B cell (primary cell): Measurements from ENCODE around the gene TEAD1. TPM values are rescaled to one million over a fixed set of nuclear protein-coding genes. Genes with fewer than 3 reads are reported as not detected.

Experiments used
- ATAC-seq: fragments of 200-7000 bp; cut with Tn5 transposase; one replicate; pipeline ENCODE4 v1.10.0; 2021; ENCODE audit warnings: low read depth, mild to moderate bottlenecking, moderate number of reproducible peaks, moderate library complexity
- CTCF ChIA-PET: fragments of 350-600 bp; sonication (Branson Sonifier 250); formaldehyde crosslinking; loops from one replicate; lab custom pipeline; 2021; ENCODE audit warnings: antibody characterized with exemption, inconsistent platforms; lab: Charles Lee
- POLR2A ChIA-PET: fragments of 350-600 bp; sonication (Branson Sonifier 250); formaldehyde crosslinking; loops from one replicate; lab custom pipeline; 2021; ENCODE audit warnings: antibody characterized with exemption; lab: Charles Lee
- DNase-seq: peaks from one replicate; pipeline ENCODE4 v3.0.0; 2013
- H2AFZ ChIP-seq: 2 replicates; pipeline ENCODE4 v1.6.1; 2012; ENCODE audit warnings: mild to moderate bottlenecking, low read depth, low read length; ENCODE audit not compliant: insufficient read depth, poor library complexity, severe bottlenecking
- H3K27ac ChIP-seq, 2 donors: 1 replicate in 1 of 2; 2 replicates in 1 of 2; pipeline ENCODE4 v1.5.1; 2012 to 2013; ENCODE audit warnings: low read length in 2 of 2, mild to moderate bottlenecking in 2 of 2, moderate library complexity in 1 of 2
- H3K27me3 ChIP-seq, 4 experiments: fragments of 200-600 bp in 1 of 4; sonication (generic) in 1 of 4; replicated peaks in 1 of 4; 1 replicate in 2 of 4; 2 replicates in 2 of 4; pipeline versions ENCODE4 v1.6.1 to v1.7.0; 2013 to 2016; ENCODE audit warnings: low read length in 3 of 4, mild to moderate bottlenecking in 2 of 4, mixed read lengths in 1 of 4, moderate library complexity in 1 of 4; ENCODE audit not compliant: insufficient read depth in 4 of 4, control insufficient read depth in 3 of 4; ENCODE audit errors: control extremely low read depth in 1 of 4
- H3K36me3 ChIP-seq, 2 experiments: replicated peaks in 1 of 2; 1 replicate in 1 of 2; 2 replicates in 1 of 2; pipeline versions ENCODE4 v1.6.1 to v1.7.1; 2013; ENCODE audit warnings: low read length in 1 of 2; ENCODE audit not compliant: insufficient read depth in 2 of 2, control insufficient read depth in 1 of 2; ENCODE audit errors: control extremely low read depth in 1 of 2, extremely low read depth in 1 of 2
- H3K4me1 ChIP-seq, 2 donors: fragments of 200-600 bp in 1 of 2; sonication (generic) in 1 of 2; 1 replicate in 1 of 2; 2 replicates in 1 of 2; pipeline versions ENCODE4 v1.5.1 to v1.6.1; 2013 to 2017; ENCODE audit warnings: low read length in 2 of 2; ENCODE audit not compliant: control insufficient read depth in 2 of 2, insufficient read depth in 2 of 2
- H3K4me2 ChIP-seq: replicated peaks from 2 replicates; pipeline ENCODE3; 2012; ENCODE audit warnings: mild to moderate bottlenecking, low read depth, low read length; ENCODE audit not compliant: poor library complexity, severe bottlenecking
- H3K4me3 ChIP-seq, 5 experiments: fragments of 200-600 bp in 1 of 5; sonication (generic) in 1 of 5; 1 replicate in 3 of 5; 2 replicates in 2 of 5; pipeline versions ENCODE4 v1.5.1 to v1.7.0; 2011 to 2016; ENCODE audit warnings: low read length in 4 of 5, mild to moderate bottlenecking in 4 of 5, low read depth in 2 of 5, control low read depth in 1 of 5, moderate library complexity in 1 of 5; ENCODE audit not compliant: insufficient read depth in 1 of 5; ENCODE audit errors: control extremely low read depth in 1 of 5, extremely low read depth in 1 of 5
- H3K79me2 ChIP-seq: fragments of 200-600 bp; sonication (generic); one replicate; pipeline ENCODE4 v1.6.0; 2016; ENCODE audit warnings: low read length; ENCODE audit not compliant: control insufficient read depth, insufficient read depth
- H3K9ac ChIP-seq: fragments of 200-600 bp; sonication (generic); 2 replicates; pipeline ENCODE4 v1.6.1; 2017; ENCODE audit warnings: mild to moderate bottlenecking, low read length, moderate library complexity
- H3K9me3 ChIP-seq, 3 donors: one replicate each; pipeline versions ENCODE4 v1.6.1 to v1.7.1; 2013; ENCODE audit warnings: low read length in 2 of 3; ENCODE audit not compliant: control insufficient read depth in 2 of 3, insufficient read depth in 1 of 3; ENCODE audit errors: control extremely low read depth in 1 of 3
- H4K20me1 ChIP-seq: 2 replicates; pipeline ENCODE4 v1.6.0; 2012; ENCODE audit warnings: mild to moderate bottlenecking, low read length; ENCODE audit not compliant: insufficient read depth, control insufficient read depth, poor library complexity, severe bottlenecking
- H3K27ac Mint-ChIP-seq: one replicate; pipeline ENCODE4 v1.8.0; 2021; ENCODE audit warnings: mixed read lengths
- H3K27me3 Mint-ChIP-seq: one replicate; pipeline ENCODE4 v1.8.0; 2021; ENCODE audit warnings: mixed read lengths
- H3K4me1 Mint-ChIP-seq: one replicate; pipeline ENCODE4 v1.8.0; 2021; ENCODE audit warnings: mixed read lengths
- H3K4me3 Mint-ChIP-seq: one replicate; pipeline ENCODE4 v1.8.0; 2021; ENCODE audit warnings: mixed read lengths
- H3K9me3 Mint-ChIP-seq: one replicate; pipeline ENCODE4 v1.8.0; 2022; ENCODE audit warnings: mixed read lengths; ENCODE audit not compliant: insufficient read depth
- EZH2 ChIP-seq: IDR thresholded peaks from 2 replicates; pipeline ENCODE4 v1.6.1; 2012; ENCODE audit warnings: borderline replicate concordance, low read depth, mild to moderate bottlenecking, moderate library complexity, low read length; ENCODE audit not compliant: insufficient read depth, poor library complexity, severe bottlenecking
- WGBS: methylation state at CpG from one replicate; pipeline ENCODE4 v1.1.5; 2013; ENCODE audit warnings: missing lambda C conversion rate; ENCODE audit not compliant: insufficient coverage; 5-methylcytosine and 5-hydroxymethylcytosine counted together
- intact Hi-C: fragments of 100-400 bp; cut with micrococcal nuclease; formaldehyde crosslinking; loops from one replicate; pipeline ENCODE4 v1.10.0; 2022
- polyA plus RNA-seq: library from polyadenylated mRNA; depleted of rRNA; stranded (reverse); fragments of >200 nt; gene quantifications from 2 replicates; pipeline ENCODE4 v1.2.3, GENCODE V29; 2012
- total RNA-seq, 2 donors: library from RNA; stranded (reverse); fragments of 120-200 nt in 1 of 2; gene quantifications; 1 replicate in 1 of 2; 2 replicates in 1 of 2; pipeline versions ENCODE4 v1.2.3 to v1.2.4, GENCODE V29; 2013 to 2022
- TF ChIP-seq, protein P1 (sequence below): fragments of 200-600 bp; IDR thresholded peaks from one replicate; pipeline ENCODE4 v1.8.0; 2022; ENCODE audit warnings: antibody characterized with exemption, mild to moderate bottlenecking

Gene TEAD1
- total and polyA plus RNA-seq, 2 donors (not counting 1 experiment from before 2014, with no cell fraction given), result 0.30 TPM; not detected in 1

DNA sequence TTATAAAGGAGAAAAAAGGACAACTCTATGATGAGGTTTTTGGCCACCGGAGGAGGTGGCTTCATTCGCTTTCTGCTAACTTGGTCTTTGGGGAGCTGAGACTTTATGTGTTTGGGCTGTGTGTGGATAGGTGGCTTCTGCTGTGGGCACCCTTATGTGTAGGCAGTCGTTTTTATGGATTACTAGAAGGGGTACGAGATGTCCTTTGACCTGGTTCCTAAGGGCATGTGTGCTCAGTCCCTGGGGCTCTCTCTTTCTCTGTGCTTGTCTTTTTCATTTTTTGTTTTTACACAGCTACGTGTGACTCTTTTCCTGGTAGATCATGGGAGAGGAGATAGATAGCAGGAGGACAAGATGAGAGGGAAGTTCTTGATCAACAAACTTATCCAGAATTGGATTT lies 93.4 kb downstream of the TEAD1 start:
- DNase-seq, result no peak
- ChIA-PET CTCF (no interaction called here), POLR2A (no interaction called here)
- no peaks in the 10 kb centered on the region for H3K9me3 ChIP-seq
- Mint-ChIP-seq H3K9me3 (no peaks in the 10 kb centered on the region), H3K27ac (no peak overlapping the region), H3K27me3 (peaks cover 5% of the 10 kb centered on the region), H3K4me1 (no peaks in the 10 kb centered on the region), H3K4me3 (no peak overlapping the region)
- H3K9ac ChIP-seq, result no peak overlapping the region
- no peaks in the 10 kb centered on the region for H3K27me3 ChIP-seq
- H4K20me1 ChIP-seq, result no peaks in the 10 kb centered on the region
- intact Hi-C loops, result no loop called here
- no peak for ATAC-seq
- WGBS, result 87% methylated on average over 4 of the region's 5 CpGs
- no peak overlapping the region for H2AFZ ChIP-seq
- H3K79me2 ChIP-seq, result no peaks in the 10 kb centered on the region
- no peak overlapping the region for H3K4me2 ChIP-seq
- H3K27ac ChIP-seq, result no peak overlapping the region
- no peak overlapping the region for H3K4me3 ChIP-seq
- no peaks in the 10 kb centered on the region for H3K36me3 ChIP-seq
- H3K4me1 ChIP-seq, result no peaks in the 10 kb centered on the region
- TF ChIP-seq, protein P1, sequence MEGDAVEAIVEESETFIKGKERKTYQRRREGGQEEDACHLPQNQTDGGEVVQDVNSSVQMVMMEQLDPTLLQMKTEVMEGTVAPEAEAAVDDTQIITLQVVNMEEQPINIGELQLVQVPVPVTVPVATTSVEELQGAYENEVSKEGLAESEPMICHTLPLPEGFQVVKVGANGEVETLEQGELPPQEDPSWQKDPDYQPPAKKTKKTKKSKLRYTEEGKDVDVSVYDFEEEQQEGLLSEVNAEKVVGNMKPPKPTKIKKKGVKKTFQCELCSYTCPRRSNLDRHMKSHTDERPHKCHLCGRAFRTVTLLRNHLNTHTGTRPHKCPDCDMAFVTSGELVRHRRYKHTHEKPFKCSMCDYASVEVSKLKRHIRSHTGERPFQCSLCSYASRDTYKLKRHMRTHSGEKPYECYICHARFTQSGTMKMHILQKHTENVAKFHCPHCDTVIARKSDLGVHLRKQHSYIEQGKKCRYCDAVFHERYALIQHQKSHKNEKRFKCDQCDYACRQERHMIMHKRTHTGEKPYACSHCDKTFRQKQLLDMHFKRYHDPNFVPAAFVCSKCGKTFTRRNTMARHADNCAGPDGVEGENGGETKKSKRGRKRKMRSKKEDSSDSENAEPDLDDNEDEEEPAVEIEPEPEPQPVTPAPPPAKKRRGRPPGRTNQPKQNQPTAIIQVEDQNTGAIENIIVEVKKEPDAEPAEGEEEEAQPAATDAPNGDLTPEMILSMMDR, result no peak
- TF ChIP-seq EZH2, result no peak

DNA sequence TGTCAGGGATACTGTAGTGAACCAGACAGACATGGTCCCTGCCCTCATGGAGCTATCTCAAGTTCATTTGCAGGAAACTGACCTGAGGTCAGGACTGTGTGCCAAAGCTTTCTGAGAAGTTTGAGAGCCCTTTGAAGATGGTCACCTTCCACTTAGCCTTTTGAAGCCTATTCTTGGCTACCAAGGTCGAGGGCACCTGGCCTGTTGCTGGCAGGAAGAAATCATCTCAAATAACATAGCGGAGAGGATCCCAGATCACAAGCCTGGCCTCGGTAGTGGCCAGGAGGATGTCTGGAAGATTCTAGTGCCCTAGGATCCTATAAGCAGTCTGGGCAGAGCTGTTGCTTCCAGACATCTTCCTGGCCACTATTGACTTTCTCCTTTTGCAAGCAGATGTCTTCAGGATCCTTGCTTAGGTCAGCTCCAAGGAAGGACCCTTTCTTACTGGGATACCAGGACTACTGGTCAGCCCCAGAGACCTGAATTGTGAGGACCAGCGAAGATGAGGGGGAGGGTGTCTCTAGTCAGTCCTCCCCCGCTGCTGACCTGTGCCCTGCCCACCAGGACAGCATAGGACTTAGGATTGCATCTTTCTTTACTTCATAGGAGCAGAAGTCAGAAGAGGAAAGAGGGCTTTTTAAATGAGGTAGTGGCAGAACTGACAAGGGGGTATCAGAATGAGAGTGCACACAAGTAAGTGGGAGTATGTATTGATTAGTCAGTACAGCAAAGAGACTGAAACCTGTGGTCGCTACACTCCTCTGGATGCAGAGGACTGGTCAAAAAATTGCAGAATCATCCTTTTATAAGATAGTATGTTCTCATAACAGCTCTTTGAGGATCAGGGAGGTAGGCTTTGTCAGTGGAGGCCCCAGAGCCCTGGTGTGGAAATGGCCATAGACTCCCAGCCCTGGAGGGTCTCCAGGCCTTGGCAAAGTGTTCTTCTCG lies 94.8 kb downstream of the TEAD1 start:
- ChIA-PET POLR2A (no interaction called here), CTCF (no interaction called here)
- Histone ChIP-seq H3K27ac (no peak overlapping the region), H3K27me3 (no peaks in the 10 kb centered on the region), H3K9me3 (no peaks in the 10 kb centered on the region), H3K36me3 (no peaks in the 10 kb centered on the region), H3K4me1 (no peaks in the 10 kb centered on the region), H3K4me3 (no peak overlapping the region), H3K9ac (no peak overlapping the region), H3K4me2 (no peak overlapping the region), H3K79me2 (no peaks in the 10 kb centered on the region), H2AFZ (no peak overlapping the region), H4K20me1 (no peaks in the 10 kb centered on the region)
- H3K9me3 Mint-ChIP-seq, result no peaks in the 10 kb centered on the region
- no peak for TF ChIP-seq EZH2
- TF ChIP-seq, protein P1, result no peak
- intact Hi-C loops, result no loop called here
- H3K4me1 Mint-ChIP-seq, result no peaks in the 10 kb centered on the region
- no peak overlapping the region for H3K4me3 Mint-ChIP-seq
- ATAC-seq (no peak), DNase-seq (peak; percentile 1)
- WGBS, result 78% methylated on average over 5 of the region's 7 CpGs
- H3K27ac Mint-ChIP-seq, result no peak overlapping the region
- H3K27me3 Mint-ChIP-seq, result peaks cover 5% of the 10 kb centered on the region
